Hepatocyte (in vitro differentiated cells): ENCODE measurements around the gene ABLIM2. TPM values are rescaled to one million over a fixed set of nuclear protein-coding genes. Genes with fewer than 3 reads are reported as not detected.
A peak's percentile ranks its signal among the peaks of the same experiment; 100 is the strongest.

Experiments used
- DNase-seq: peaks from one replicate; pipeline ENCODE4 v3.0.0-alpha.2; 2016; ENCODE audit warnings: low spot score
- H2AFZ ChIP-seq: fragments of 200-600 bp; sonication (generic); 2 replicates; pipeline ENCODE4 v1.6.0; 2016; ENCODE audit warnings: antibody characterized with exemption, mild to moderate bottlenecking
- H3K27ac ChIP-seq: fragments of 200-600 bp; sonication (generic); 2 replicates; pipeline ENCODE4 v1.5.1; 2016; ENCODE audit warnings: mild to moderate bottlenecking
- H3K27me3 ChIP-seq: fragments of 200-600 bp; sonication (generic); 2 replicates; pipeline ENCODE4 v1.6.1; 2016
- H3K36me3 ChIP-seq: fragments of 200-600 bp; sonication (generic); replicated peaks from 2 replicates; pipeline ENCODE4 v1.5.1; 2016; ENCODE audit warnings: low read depth; ENCODE audit not compliant: insufficient read depth
- H3K4me1 ChIP-seq: fragments of 200-600 bp; sonication (generic); 2 replicates; pipeline ENCODE4 v1.5.1; 2016; ENCODE audit warnings: mild to moderate bottlenecking, moderate library complexity; ENCODE audit not compliant: insufficient read depth
- H3K4me2 ChIP-seq: fragments of 200-600 bp; sonication (generic); 2 replicates; pipeline ENCODE4 v1.6.0; 2016
- H3K4me3 ChIP-seq: fragments of 200-600 bp; sonication (generic); 2 replicates; pipeline ENCODE4 v1.5.1; 2016; ENCODE audit warnings: mild to moderate bottlenecking
- H3K79me2 ChIP-seq: fragments of 200-600 bp; sonication (generic); 2 replicates; pipeline ENCODE4 v1.6.0; 2017; ENCODE audit warnings: mild to moderate bottlenecking
- H3K9me2 ChIP-seq: fragments of 200-600 bp; sonication (generic); replicated peaks from 2 replicates; pipeline ENCODE4 v1.6.0; 2017; ENCODE audit warnings: mild to moderate bottlenecking; ENCODE audit not compliant: insufficient read depth
- H3K9me3 ChIP-seq: fragments of 200-600 bp; sonication (generic); 2 replicates; pipeline ENCODE4 v1.5.1; 2016; ENCODE audit warnings: low read depth, mild to moderate bottlenecking
- H4K20me1 ChIP-seq: fragments of 200-600 bp; sonication (generic); 2 replicates; pipeline ENCODE4 v1.6.0; 2016; ENCODE audit warnings: mild to moderate bottlenecking; ENCODE audit not compliant: insufficient read depth, poor library complexity, severe bottlenecking
- EZH2 ChIP-seq: fragments of 200-600 bp; sonication (generic); IDR thresholded peaks from 2 replicates; pipeline ENCODE4 v1.6.1; 2016; ENCODE audit warnings: antibody characterized with exemption, mild to moderate bottlenecking, borderline replicate concordance
- EZH2phosphoT487 ChIP-seq: fragments of 200-600 bp; sonication (generic); IDR thresholded peaks from one replicate; pipeline ENCODE4 v1.6.1; 2018; ENCODE audit warnings: antibody characterized with exemption, mild to moderate bottlenecking, low read depth, moderate library complexity; ENCODE audit not compliant: unreplicated experiment, severe bottlenecking
- WGBS: methylation state at CpG from one replicate; pipeline ENCODE4 v1.1.6; 2016; ENCODE audit warnings: low lambda C conversion rate; ENCODE audit errors: missing lambda C conversion rate; 5-methylcytosine and 5-hydroxymethylcytosine counted together
- polyA plus RNA-seq: library from polyadenylated mRNA; unstranded; fragments of >200 nt; fragmentation: Nextera tagmentation; extraction: Ambion mirVana; gene quantifications from 2 replicates; pipeline ENCODE4 v1.2.1, GENCODE V29; 2016
- total RNA-seq: library from RNA; depleted of rRNA; stranded (reverse); fragments of >200 nt; gene quantifications from 2 replicates; pipeline ENCODE4 v1.2.3, GENCODE V29; 2014
- TF ChIP-seq, protein P1 (sequence below): fragments of 200-600 bp; sonication (generic); IDR thresholded peaks from 2 replicates; pipeline ENCODE4 v1.5.1; 2016; ENCODE audit warnings: antibody characterized with exemption, mild to moderate bottlenecking; ENCODE audit not compliant: poor library complexity

ABLIM2 gene
- total and polyA plus RNA-seq, 2 experiments from 2014 or later = 1.7 to 2.0 TPM

DNA sequence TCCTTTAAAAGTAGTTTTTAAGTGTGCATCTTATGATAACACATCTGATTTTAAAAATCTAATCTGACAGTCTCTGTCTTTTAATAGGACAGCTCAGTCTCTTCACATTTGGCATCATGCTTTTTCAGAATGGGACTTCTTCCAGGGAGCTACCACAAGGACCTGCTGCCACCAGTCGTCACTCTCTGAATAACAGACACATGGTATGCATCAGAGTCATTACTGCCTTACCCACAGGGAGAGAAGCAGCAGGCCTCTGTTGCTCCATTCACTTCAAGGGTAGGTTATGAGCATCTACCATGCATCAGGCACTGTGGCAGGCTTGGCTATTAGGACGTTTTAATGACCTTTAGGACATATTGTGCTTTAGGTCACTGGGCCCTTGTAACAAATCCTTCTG, 169.0 kb downstream of the ABLIM2 start:
- no peak overlapping the region for H3K4me2 ChIP-seq
- no peaks in the 10 kb centered on the region for H3K27me3 ChIP-seq
- H4K20me1 ChIP-seq = no peaks in the 10 kb centered on the region
- no peak for DNase-seq
- H3K27ac ChIP-seq = no peak overlapping the region
- no peaks in the 10 kb centered on the region for H3K4me1 ChIP-seq
- TF ChIP-seq, protein P1, sequence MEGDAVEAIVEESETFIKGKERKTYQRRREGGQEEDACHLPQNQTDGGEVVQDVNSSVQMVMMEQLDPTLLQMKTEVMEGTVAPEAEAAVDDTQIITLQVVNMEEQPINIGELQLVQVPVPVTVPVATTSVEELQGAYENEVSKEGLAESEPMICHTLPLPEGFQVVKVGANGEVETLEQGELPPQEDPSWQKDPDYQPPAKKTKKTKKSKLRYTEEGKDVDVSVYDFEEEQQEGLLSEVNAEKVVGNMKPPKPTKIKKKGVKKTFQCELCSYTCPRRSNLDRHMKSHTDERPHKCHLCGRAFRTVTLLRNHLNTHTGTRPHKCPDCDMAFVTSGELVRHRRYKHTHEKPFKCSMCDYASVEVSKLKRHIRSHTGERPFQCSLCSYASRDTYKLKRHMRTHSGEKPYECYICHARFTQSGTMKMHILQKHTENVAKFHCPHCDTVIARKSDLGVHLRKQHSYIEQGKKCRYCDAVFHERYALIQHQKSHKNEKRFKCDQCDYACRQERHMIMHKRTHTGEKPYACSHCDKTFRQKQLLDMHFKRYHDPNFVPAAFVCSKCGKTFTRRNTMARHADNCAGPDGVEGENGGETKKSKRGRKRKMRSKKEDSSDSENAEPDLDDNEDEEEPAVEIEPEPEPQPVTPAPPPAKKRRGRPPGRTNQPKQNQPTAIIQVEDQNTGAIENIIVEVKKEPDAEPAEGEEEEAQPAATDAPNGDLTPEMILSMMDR = no peak
- TF ChIP-seq EZH2 (no peak), EZH2phosphoT487 (no peak)
- H3K79me2 ChIP-seq = no peaks in the 10 kb centered on the region
- WGBS = 60% methylated on average over 2 of the region's 2 CpGs
- no peaks in the 10 kb centered on the region for H3K36me3 ChIP-seq
- no peaks in the 10 kb centered on the region for H3K9me3 ChIP-seq
- H2AFZ ChIP-seq = no peak overlapping the region
- H3K9me2 ChIP-seq = no peaks in the 10 kb centered on the region
- H3K4me3 ChIP-seq = no peak overlapping the region

DNA sequence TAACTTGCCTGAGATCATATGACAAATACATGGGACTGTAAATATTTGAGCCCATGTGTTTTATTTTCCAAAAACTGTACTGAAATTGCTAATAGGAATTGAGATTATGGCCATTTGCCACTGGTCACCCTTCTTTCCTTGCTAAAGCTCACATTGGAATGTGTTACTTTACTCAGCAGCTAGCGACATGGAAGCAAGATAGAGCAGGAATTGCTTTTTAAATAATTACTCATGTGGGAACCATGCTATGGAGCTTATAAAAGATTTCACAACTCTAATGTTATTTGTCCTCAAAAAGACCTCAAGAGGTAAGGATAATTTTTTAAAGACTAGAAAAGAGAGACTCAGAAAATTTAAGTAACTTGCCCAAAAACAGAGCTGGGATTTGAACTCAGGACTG, 170.2 kb downstream of the ABLIM2 start:
- Histone ChIP-seq H2AFZ (no peak overlapping the region), H3K4me3 (no peak overlapping the region), H3K4me1 (no peaks in the 10 kb centered on the region), H3K9me3 (no peaks in the 10 kb centered on the region), H3K9me2 (no peaks in the 10 kb centered on the region), H3K4me2 (no peak overlapping the region), H3K36me3 (no peaks in the 10 kb centered on the region), H3K27ac (no peak overlapping the region), H4K20me1 (no peaks in the 10 kb centered on the region), H3K27me3 (no peaks in the 10 kb centered on the region), H3K79me2 (no peaks in the 10 kb centered on the region)
- WGBS = 67% methylated on average over 1 of the region's 1 CpG
- DNase-seq = no peak
- TF ChIP-seq EZH2phosphoT487 = no peak
- TF ChIP-seq, protein P1 = no peak
- TF ChIP-seq EZH2 = no peak

DNA sequence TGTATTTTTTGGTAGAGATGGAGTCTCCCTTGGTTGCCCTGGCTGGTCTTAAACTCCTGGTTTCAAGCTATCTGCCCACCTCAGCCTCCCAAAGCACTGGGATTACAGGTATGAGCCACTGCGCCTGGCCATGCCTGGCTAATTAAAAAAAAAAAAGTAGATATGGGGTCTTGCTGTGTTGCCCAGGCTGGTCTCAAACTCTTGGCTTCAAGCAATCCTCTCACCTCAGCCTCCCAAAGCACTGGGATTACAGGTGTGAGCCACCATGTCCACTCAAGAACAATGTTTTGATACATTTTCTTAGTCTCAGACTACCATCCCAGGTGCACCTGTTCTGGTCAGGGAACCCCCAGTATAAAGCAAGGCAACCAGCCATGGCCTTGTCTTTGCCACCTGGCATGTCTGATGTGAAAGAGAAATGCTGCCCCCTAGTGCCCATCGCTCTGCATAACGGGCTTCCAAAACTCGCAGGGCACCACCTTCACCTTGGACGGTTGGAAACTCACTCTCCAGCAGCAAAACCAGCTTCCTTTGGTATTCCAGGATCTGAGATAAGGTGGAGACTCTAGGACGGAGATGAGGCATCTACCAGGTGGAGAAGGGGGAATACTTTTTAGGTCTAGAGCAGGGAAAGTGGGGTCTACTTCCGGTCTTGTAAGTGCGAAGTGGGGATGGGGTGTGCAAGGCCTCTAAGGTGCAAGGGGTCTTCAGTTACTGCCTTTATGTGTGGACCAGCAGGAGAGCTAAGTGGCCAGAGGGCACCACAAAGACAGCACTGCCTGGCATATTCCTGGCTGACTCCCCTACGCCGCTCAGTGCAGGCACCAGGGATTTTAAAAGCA, 171.2 kb downstream of the ABLIM2 start:
- H4K20me1 ChIP-seq = no peaks in the 10 kb centered on the region
- 51% methylated on average over 10 of the region's 10 CpGs for WGBS
- H3K4me3 ChIP-seq = no peak overlapping the region
- no peak overlapping the region for H2AFZ ChIP-seq
- no peak overlapping the region for H3K4me2 ChIP-seq
- H3K27me3 ChIP-seq = no peaks in the 10 kb centered on the region
- H3K4me1 ChIP-seq = no peaks in the 10 kb centered on the region
- H3K36me3 ChIP-seq = no peaks in the 10 kb centered on the region
- no peaks in the 10 kb centered on the region for H3K9me2 ChIP-seq
- no peak overlapping the region for H3K27ac ChIP-seq
- no peaks in the 10 kb centered on the region for H3K79me2 ChIP-seq
- H3K9me3 ChIP-seq = no peaks in the 10 kb centered on the region
- peak; percentile 88 for DNase-seq
- TF ChIP-seq, protein P1 = peak; percentile 88
- TF ChIP-seq EZH2 = no peak
